Measurements from ENCODE around the gene CCDC57. TPM values are rescaled to one million over a fixed set of nuclear protein-coding genes. Genes with fewer than 3 reads are reported as not detected.

The CCDC57 gene
- total and polyA plus RNA-seq, 9 of the 15 experiments (the other 6 are each of a cell fraction or from before 2014, with no cell fraction given) = 0.83 to 36.2 (median 13.6) TPM

GRCh38 chr17:82246040-82246364, 33.4 kb upstream of the CCDC57 start:
- WGBS (ENCODE audit: insufficient coverage, low coverage, missing lambda C conversion rate) = 97% methylated on average over 5 of the region's 5 CpGs
- Histone ChIP-seq H4K20me1 (replicated peaks; ENCODE audit: control insufficient read depth, insufficient read depth, low read length) (no peaks in the 10 kb centered on the region), H3K79me2 (ENCODE audit: control insufficient read depth, insufficient read depth, low read length) (peaks cover 48% of the 10 kb centered on the region), H3K9me3 (replicated peaks; ENCODE audit: control insufficient read depth, insufficient read depth, low read depth, low read length) (no peaks in the 10 kb centered on the region), H3K27me3 (ENCODE audit: control insufficient read depth in 2 of 2, insufficient read depth in 2 of 2, low read length in 2 of 2) (no peaks in the 10 kb centered on the region), H3K9ac (ENCODE audit: insufficient read depth in 1 of 2, low read depth in 2 of 2, low read length in 2 of 2) (no peak overlapping the region), H3K4me3 (no peak overlapping the region), H3K4me1 (replicated peaks in 1 of 2; ENCODE audit: control insufficient read depth in 2 of 2, insufficient read depth in 2 of 2, low read length in 2 of 2) (peaks cover 17 to 63% of the 10 kb centered on the region in 2 experiments), H3K9me1 (ENCODE audit: control insufficient read depth, insufficient read depth, low read length) (no peaks in the 10 kb centered on the region), H2AFZ (ENCODE audit: low read depth, low read length) (no peak overlapping the region), H3K36me3 (ENCODE audit: control insufficient read depth, insufficient read depth, low read length) (peaks cover 94% of the 10 kb centered on the region), H3K27ac (ENCODE audit: extremely low read depth, low read depth, low read length) (no peak overlapping the region; the same call in 2 of the 3 replicates), H3K4me2 (ENCODE audit: insufficient read depth, low read length) (no peak overlapping the region)
- ATAC-seq (no peak), DNase-seq (ENCODE audit: extremely low read depth in 1 of 4, low spot score in 3 of 4) (no peak), FAIRE-seq (no peak)
- ChIA-PET POLR2A (interaction anchor here (0.7 to 1.1 kb wide), 2 partner anchors 15 to 40 kb away, joined by 3 to 4 read pairs; no protein-coding TSS in a partner anchor), CTCF (ENCODE audit: low intra/inter-chr PET ratio) (no interaction called here)
- TF ChIP-seq TEAD1 (CRISPR knock-in tag; IDR thresholded peaks at IDR 0.05) = no peak
- no peak for TF ChIP-seq YY1 (IDR thresholded peaks at IDR 0.05; ENCODE audit: borderline replicate concordance in 1 of 3, control insufficient read depth in 1 of 3, extremely low read depth in 1 of 3, insufficient read depth in 3 of 3, insufficient read length in 1 of 3, insufficient replicate concordance in 2 of 3, low read depth in 1 of 3, low read length in 2 of 3)
- no peak for TF ChIP-seq MAFG (tag; conservative IDR thresholded peaks at IDR 0.05)
- TF ChIP-seq PCBP1 (IDR thresholded peaks at IDR 0.05; ENCODE audit: low read depth, low read length, poor library complexity, severe bottlenecking) = no peak
- TF ChIP-seq ZNF707 (CRISPR knock-in tag; conservative IDR thresholded peaks at IDR 0.05) = no peak
- no peak for TF ChIP-seq ZHX1 (conservative IDR thresholded peaks at IDR 0.05; ENCODE audit: low read length)
- TF ChIP-seq BRD4 (IDR thresholded peaks at IDR 0.05) = no peak
- TF ChIP-seq ZBTB34 (CRISPR knock-in tag; IDR thresholded peaks at IDR 0.05) = no peak
- no peak for TF ChIP-seq NFRKB (IDR thresholded peaks at IDR 0.05; ENCODE audit: low read depth)
- TF ChIP-seq SMC3 (conservative IDR thresholded peaks at IDR 0.05; ENCODE audit: insufficient read depth, low read depth, low read length) = no peak
- TF ChIP-seq ZFP91 (CRISPR knock-in tag; IDR thresholded peaks at IDR 0.05) = no peak
- TF ChIP-seq SRSF7 (optimal IDR thresholded peaks at IDR 0.05; ENCODE audit: low read depth, low read length) = no peak
- in situ Hi-C loops (cut with MboI) = no loop called here
- intact Hi-C loops (cut with micrococcal nuclease) = no loop called here
- no TSS peak for BruUV-seq (replicated peaks)
